ENCODE measurements around the gene HOXA10. TPM values are rescaled to one million over a fixed set of nuclear protein-coding genes. Genes with fewer than 3 reads are reported as not detected.
A peak's percentile ranks its signal among the peaks of the same experiment; 100 is the strongest.

HOXA10 gene
- total RNA-seq, 1 experiment from 2014 or later = 19.6 TPM

DNA sequence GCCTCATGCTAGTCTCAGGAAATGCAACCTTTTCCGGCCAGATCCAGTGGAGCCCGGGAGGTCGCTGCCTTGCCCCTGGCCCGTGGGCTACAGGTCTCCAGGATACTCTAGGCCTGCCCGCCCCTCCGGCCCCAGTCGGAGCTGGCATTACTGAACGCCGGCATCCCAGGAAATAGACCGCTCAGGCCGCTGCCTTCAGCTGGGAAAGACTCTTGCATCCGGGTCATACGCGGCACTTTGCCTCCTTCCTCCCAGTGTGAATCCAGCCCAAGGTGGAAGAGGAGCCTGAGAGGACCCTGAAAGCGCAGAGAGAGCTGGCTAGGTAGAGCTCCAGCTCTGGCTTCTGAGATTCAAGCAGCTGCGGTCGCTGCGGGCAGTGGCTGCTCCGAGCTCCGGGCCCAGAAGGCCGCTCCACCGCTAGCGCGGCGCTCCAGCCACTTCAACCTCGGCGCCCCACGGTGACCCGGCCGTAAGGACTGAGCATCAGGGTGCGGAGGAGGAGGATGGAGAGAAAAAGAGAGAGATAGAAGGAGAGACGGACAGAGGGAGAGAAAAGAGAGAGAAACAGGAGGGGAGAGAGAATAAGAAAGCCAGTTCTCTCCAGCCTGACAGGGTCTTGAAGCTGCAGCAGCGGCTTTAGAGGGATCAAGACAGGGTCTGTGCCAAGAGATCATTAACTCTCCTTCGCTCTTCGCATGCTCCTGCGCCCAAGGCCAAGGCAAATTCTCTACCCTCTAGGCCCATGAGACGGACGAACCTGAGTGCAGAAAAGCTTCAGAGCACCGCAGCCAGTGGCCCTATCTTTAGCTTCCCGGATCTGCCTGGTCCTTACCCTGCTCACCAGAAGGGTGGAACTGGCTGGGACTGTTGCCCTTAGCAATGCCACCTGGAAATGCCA is 1.8 kb upstream of the HOXA10 start:
- Histone ChIP-seq H4K20me1 (ENCODE audit: insufficient read depth) (no peaks in the 10 kb centered on the region), H3K27ac (ENCODE audit: low read depth, low read length) (no peak overlapping the region), H3K4me2 (ENCODE audit: low read length) (no peak overlapping the region), H3K4me1 (ENCODE audit: control insufficient read depth in 1 of 2, insufficient read depth in 2 of 2, low read length in 2 of 2) (peaks cover 34 to 58% of the 10 kb centered on the region in 2 experiments), H2AFZ (ENCODE audit: low read depth, low read length, poor library complexity, severe bottlenecking) (no peak overlapping the region), H3K36me3 (ENCODE audit: control insufficient read depth in 1 of 2, insufficient read depth in 2 of 2, low read length in 2 of 2) (no peaks in the 10 kb centered on the region), H3K79me2 (ENCODE audit: insufficient read depth, low read length) (peaks cover 40% of the 10 kb centered on the region), H3K9ac (ENCODE audit: low read length) (no peak overlapping the region), H3K27me3 (ENCODE audit: insufficient read depth, low read length) (no peaks in the 10 kb centered on the region), H3K9me3 (ENCODE audit: control insufficient read depth in 1 of 2, insufficient read depth in 1 of 2, low read depth in 1 of 2, low read length in 2 of 2) (no peaks in the 10 kb centered on the region), H3K4me3 (replicated peaks in 1 of 2; ENCODE audit: low read depth in 1 of 2, low read length in 2 of 2) (no peak overlapping the region), H3K9me2 (ENCODE audit: insufficient read depth) (no peaks in the 10 kb centered on the region)
- TF ChIP-seq RAD21 (IDR thresholded peaks at IDR 0.05; ENCODE audit: low read depth) = no peak
- TF ChIP-seq TCF7L2 (IDR thresholded peaks at IDR 0.05; ENCODE audit: borderline replicate concordance, extremely low read depth, insufficient read depth, insufficient read length) = no peak
- TF ChIP-seq SP1 (IDR thresholded peaks at IDR 0.05; ENCODE audit: low read depth) = no peak
- TF ChIP-seq, protein P1, sequence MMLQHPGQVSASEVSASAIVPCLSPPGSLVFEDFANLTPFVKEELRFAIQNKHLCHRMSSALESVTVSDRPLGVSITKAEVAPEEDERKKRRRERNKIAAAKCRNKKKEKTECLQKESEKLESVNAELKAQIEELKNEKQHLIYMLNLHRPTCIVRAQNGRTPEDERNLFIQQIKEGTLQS (IDR thresholded peaks at IDR 0.05) = no peak
- no peak for TF ChIP-seq FOSL1 (IDR thresholded peaks at IDR 0.05; ENCODE audit: low read depth)
- DNase-seq (ENCODE audit: low read depth, low spot score) (no peak), ATAC-seq (no peak)
- ChIA-PET RAD21 (ENCODE audit: low non-redundant PET in 1 of 2, low total read pairs in 2 of 2, uncharacterized antibody in 2 of 2, unreplicated experiment in 2 of 2) (no interaction called here), CTCF (no interaction called here), POLR2A (interaction anchor here (1.2 to 2.2 kb wide), 2 partner anchors 9 kb away, joined by 4 to 7 read pairs; partner anchors contain the start of gene HOXA11)
- intact Hi-C loops (cut with micrococcal nuclease) = no loop called here
- BruUV-seq (replicated peaks) = no TSS peak

DNA sequence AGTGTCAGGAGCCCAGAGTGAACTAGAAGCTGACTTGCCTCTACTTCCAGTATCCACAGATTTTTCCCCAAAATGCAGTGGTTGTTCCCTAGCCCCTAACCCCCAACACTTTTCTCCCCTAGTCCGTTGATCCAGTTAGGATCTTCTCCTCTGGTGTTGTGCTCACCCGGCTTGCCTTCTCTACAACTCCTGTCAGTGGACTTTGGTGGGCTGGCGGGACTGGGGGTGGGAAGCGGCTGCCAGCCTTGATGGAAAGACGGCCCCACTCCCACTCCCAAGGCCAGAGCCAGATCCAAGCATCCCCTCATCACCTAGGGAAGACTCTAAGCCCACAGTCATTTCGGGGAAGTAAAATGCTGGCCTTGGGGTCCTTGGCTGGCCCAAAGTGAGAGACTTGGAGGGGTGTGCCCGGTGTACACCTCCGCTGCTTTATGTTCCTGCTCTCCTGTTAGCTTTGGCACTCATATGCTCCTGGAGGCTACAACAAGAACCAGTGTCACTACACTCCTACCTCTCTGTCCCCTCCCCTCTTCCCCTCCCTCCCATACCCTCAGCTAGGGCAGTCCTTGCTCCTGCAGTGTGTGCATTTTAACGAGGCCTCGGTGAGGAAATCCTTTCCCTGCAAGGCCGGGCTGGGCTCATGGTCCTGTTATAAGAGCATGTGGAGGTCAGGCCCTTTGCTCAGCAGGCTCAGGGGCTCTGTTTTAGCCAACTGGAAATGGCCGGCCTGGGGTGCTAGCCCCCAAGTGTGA is 930 bp upstream of the HOXA10 start:
- H3K4me2 ChIP-seq (ENCODE audit: low read length) = peak overlapping the region; percentile 97
- no peak overlapping the region; a peak in 1 of 4 replicates for H3K4me3 ChIP-seq (replicated peaks in 1 of 2; ENCODE audit: low read depth in 1 of 2, low read length in 2 of 2)
- H3K9me2 ChIP-seq (ENCODE audit: insufficient read depth) = no peaks in the 10 kb centered on the region
- H3K79me2 ChIP-seq (ENCODE audit: insufficient read depth, low read length) = peaks cover 48% of the 10 kb centered on the region
- no peak for DNase-seq (ENCODE audit: low read depth, low spot score)
- POLR2A ChIA-PET = interaction anchor here (2.2 kb wide), 1 partner anchor 10 kb away, joined by 7 read pairs; the partner anchor contains the start of gene HOXA11
- H4K20me1 ChIP-seq (ENCODE audit: insufficient read depth) = no peaks in the 10 kb centered on the region
- no peaks in the 10 kb centered on the region for H3K9me3 ChIP-seq (ENCODE audit: control insufficient read depth in 1 of 2, insufficient read depth in 1 of 2, low read depth in 1 of 2, low read length in 2 of 2)
- peaks cover 33 to 58% of the 10 kb centered on the region in 2 experiments for H3K4me1 ChIP-seq (ENCODE audit: control insufficient read depth in 1 of 2, insufficient read depth in 2 of 2, low read length in 2 of 2)
- H3K36me3 ChIP-seq (ENCODE audit: control insufficient read depth in 1 of 2, insufficient read depth in 2 of 2, low read length in 2 of 2) = no peaks in the 10 kb centered on the region
- no peak overlapping the region for H3K27ac ChIP-seq (ENCODE audit: low read depth, low read length)
- RAD21 ChIA-PET (ENCODE audit: low non-redundant PET in 1 of 2, low total read pairs in 2 of 2, uncharacterized antibody in 2 of 2, unreplicated experiment in 2 of 2) = no interaction called here
- H2AFZ ChIP-seq (ENCODE audit: low read depth, low read length, poor library complexity, severe bottlenecking) = no peak overlapping the region
- no peak for ATAC-seq
- BruUV-seq (replicated peaks) = no TSS peak
- peak overlapping the region; percentile 89 for H3K9ac ChIP-seq (ENCODE audit: low read length)
- intact Hi-C loops (cut with micrococcal nuclease) = no loop called here
- CTCF ChIA-PET = no interaction called here
- H3K27me3 ChIP-seq (ENCODE audit: insufficient read depth, low read length) = no peaks in the 10 kb centered on the region
- TF ChIP-seq EZH2 (IDR thresholded peaks at IDR 0.05) = no peak
- TF ChIP-seq, protein P2, sequence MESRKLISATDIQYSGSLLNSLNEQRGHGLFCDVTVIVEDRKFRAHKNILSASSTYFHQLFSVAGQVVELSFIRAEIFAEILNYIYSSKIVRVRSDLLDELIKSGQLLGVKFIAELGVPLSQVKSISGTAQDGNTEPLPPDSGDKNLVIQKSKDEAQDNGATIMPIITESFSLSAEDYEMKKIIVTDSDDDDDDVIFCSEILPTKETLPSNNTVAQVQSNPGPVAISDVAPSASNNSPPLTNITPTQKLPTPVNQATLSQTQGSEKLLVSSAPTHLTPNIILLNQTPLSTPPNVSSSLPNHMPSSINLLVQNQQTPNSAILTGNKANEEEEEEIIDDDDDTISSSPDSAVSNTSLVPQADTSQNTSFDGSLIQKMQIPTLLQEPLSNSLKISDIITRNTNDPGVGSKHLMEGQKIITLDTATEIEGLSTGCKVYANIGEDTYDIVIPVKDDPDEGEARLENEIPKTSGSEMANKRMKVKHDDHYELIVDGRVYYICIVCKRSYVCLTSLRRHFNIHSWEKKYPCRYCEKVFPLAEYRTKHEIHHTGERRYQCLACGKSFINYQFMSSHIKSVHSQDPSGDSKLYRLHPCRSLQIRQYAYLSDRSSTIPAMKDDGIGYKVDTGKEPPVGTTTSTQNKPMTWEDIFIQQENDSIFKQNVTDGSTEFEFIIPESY (IDR thresholded peaks at IDR 0.05; ENCODE audit: extremely low read depth, insufficient replicate concordance, low read length) = no peak
- no peak for TF ChIP-seq YY1 (IDR thresholded peaks at IDR 0.05; ENCODE audit: extremely low read depth, insufficient replicate concordance, low read depth, low read length)
- TF ChIP-seq CEBPB (IDR thresholded peaks at IDR 0.05; ENCODE audit: low read depth) = no peak
- no peak for TF ChIP-seq ZNF274 (IDR thresholded peaks at IDR 0.05; ENCODE audit: low read depth, low read length)
- TF ChIP-seq SIN3A (IDR thresholded peaks at IDR 0.05; ENCODE audit: low read depth) = no peak
- TF ChIP-seq CBX3 (IDR thresholded peaks at IDR 0.05; ENCODE audit: low read depth) = no peak
- TF ChIP-seq SP1 (IDR thresholded peaks at IDR 0.05; ENCODE audit: low read depth) = no peak
- TF ChIP-seq JUND (IDR thresholded peaks at IDR 0.05) = no peak
- TF ChIP-seq ZFX (IDR thresholded peaks at IDR 0.05) = no peak
- TF ChIP-seq RAD21 (IDR thresholded peaks at IDR 0.05; ENCODE audit: low read depth) = no peak
- no peak for TF ChIP-seq ELF1 (IDR thresholded peaks at IDR 0.05; ENCODE audit: borderline replicate concordance, low read depth)
- TF ChIP-seq POLR2A (IDR thresholded peaks at IDR 0.05; ENCODE audit: borderline replicate concordance, extremely low read depth, insufficient read depth, insufficient read length) = no peak
- TF ChIP-seq, protein P3, sequence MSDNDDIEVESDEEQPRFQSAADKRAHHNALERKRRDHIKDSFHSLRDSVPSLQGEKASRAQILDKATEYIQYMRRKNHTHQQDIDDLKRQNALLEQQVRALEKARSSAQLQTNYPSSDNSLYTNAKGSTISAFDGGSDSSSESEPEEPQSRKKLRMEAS (IDR thresholded peaks at IDR 0.05) = no peak
- TF ChIP-seq FOSL1 (IDR thresholded peaks at IDR 0.05; ENCODE audit: low read depth) = no peak
- no peak for TF ChIP-seq SRF (IDR thresholded peaks at IDR 0.05; ENCODE audit: low read depth)
